ENCODE data around the gene ZNF236.

GRCh38 chr18:76837071-76837470 is 14.7 kb downstream of the ZNF236 start:
- TF ChIP-seq CTCF (IDR thresholded peaks at IDR 0.05): no peak
- no peak for TF ChIP-seq ZFX (IDR thresholded peaks at IDR 0.05; ENCODE audit: borderline replicate concordance)

Data from 22Rv1 (cell line).